OCI-LY1 (cell line): ENCODE data around the gene TRIP12.

Source experiments
- H2AFZ ChIP-seq: fragments of 200-600 bp; sonication (generic), shearing (Covaris generic); 2 replicates; pipeline ENCODE4 v1.6.0; 2014; ENCODE audit warnings: antibody characterized with exemption, mild to moderate bottlenecking, low read length
- H3F3A ChIP-seq: fragments of 200-600 bp; sonication (generic), shearing (Covaris generic); 2 replicates; pipeline ENCODE4 v1.6.0; 2014; ENCODE audit warnings: mild to moderate bottlenecking, antibody characterized with exemption, low read length, moderate library complexity; ENCODE audit not compliant: insufficient read depth
- H3K27ac ChIP-seq: fragments of 200-600 bp; sonication (generic); 2 replicates; pipeline ENCODE4 v1.5.1; 2014; ENCODE audit warnings: low read length, mixed run types, mild to moderate bottlenecking, low read depth; ENCODE audit not compliant: poor library complexity, severe bottlenecking
- H3K27me3 ChIP-seq: fragments of 200-600 bp; sonication (generic); 2 replicates; pipeline ENCODE4 v1.6.0; 2014; ENCODE audit warnings: antibody characterized with exemption, mild to moderate bottlenecking, low read length, moderate library complexity; ENCODE audit not compliant: insufficient read depth
- H3K36me3 ChIP-seq: fragments of 200-600 bp; sonication (generic); 2 replicates; pipeline ENCODE4 v1.6.1; 2014; ENCODE audit warnings: mild to moderate bottlenecking, antibody characterized with exemption, low read length, moderate library complexity, mixed read lengths; ENCODE audit not compliant: insufficient read depth
- H3K4me1 ChIP-seq: fragments of 200-600 bp; sonication (generic); 2 replicates; pipeline ENCODE4 v1.5.1; 2014; ENCODE audit warnings: mild to moderate bottlenecking, low read length, moderate library complexity; ENCODE audit not compliant: insufficient read depth, severe bottlenecking
- H3K4me2 ChIP-seq: fragments of 200-600 bp; sonication (generic), shearing (Covaris generic); 2 replicates; pipeline ENCODE4 v1.6.1; 2014; ENCODE audit warnings: low read length
- H3K4me3 ChIP-seq: fragments of 200-600 bp; sonication (generic); 2 replicates; pipeline ENCODE4 v1.5.1; 2014; ENCODE audit warnings: low read length, low read depth, mild to moderate bottlenecking, mixed read lengths; ENCODE audit not compliant: poor library complexity, severe bottlenecking
- H3K79me2 ChIP-seq: fragments of 200-600 bp; shearing (Covaris generic); 2 replicates; pipeline ENCODE4 v1.6.1; 2016; ENCODE audit warnings: mixed run types, low read length, mixed read lengths; ENCODE audit not compliant: insufficient read depth
- H3K9ac ChIP-seq: fragments of 200-600 bp; sonication (generic), shearing (Covaris generic); 2 replicates; pipeline ENCODE4 v1.6.1; 2014; ENCODE audit warnings: mild to moderate bottlenecking, low read length, mixed read lengths
- H3K9me2 ChIP-seq: fragments of 200-600 bp; sonication (generic), shearing (Covaris generic); 2 replicates; pipeline ENCODE4 v1.6.1; 2014; ENCODE audit warnings: low read depth, mild to moderate bottlenecking, low read length, mixed read lengths
- H3K9me3 ChIP-seq: fragments of 200-600 bp; shearing (Covaris generic); 2 replicates; pipeline ENCODE4 v1.6.1; 2014; ENCODE audit warnings: low read length, mixed read lengths
- H4K20me1 ChIP-seq: fragments of 200-600 bp; sonication (generic), shearing (Covaris generic); 2 replicates; pipeline ENCODE4 v1.6.0; 2016; ENCODE audit warnings: mild to moderate bottlenecking, low read length; ENCODE audit not compliant: insufficient read depth
- EZH2 ChIP-seq: fragments of 200-600 bp; sonication (generic), shearing (Covaris generic); IDR thresholded peaks from 2 replicates; pipeline ENCODE4 v1.8.0; 2017; ENCODE audit warnings: borderline replicate concordance, mixed run types, mild to moderate bottlenecking, antibody characterized with exemption, low read length, moderate library complexity, mixed read lengths
- TF ChIP-seq, protein P1 (sequence below): fragments of 200-600 bp; sonication (generic), shearing (Covaris generic); IDR thresholded peaks from 2 replicates; pipeline ENCODE4 v1.5.1; 2017; ENCODE audit warnings: mild to moderate bottlenecking, antibody characterized with exemption, low read length, moderate library complexity, mixed read lengths

Gene TRIP12

DNA sequence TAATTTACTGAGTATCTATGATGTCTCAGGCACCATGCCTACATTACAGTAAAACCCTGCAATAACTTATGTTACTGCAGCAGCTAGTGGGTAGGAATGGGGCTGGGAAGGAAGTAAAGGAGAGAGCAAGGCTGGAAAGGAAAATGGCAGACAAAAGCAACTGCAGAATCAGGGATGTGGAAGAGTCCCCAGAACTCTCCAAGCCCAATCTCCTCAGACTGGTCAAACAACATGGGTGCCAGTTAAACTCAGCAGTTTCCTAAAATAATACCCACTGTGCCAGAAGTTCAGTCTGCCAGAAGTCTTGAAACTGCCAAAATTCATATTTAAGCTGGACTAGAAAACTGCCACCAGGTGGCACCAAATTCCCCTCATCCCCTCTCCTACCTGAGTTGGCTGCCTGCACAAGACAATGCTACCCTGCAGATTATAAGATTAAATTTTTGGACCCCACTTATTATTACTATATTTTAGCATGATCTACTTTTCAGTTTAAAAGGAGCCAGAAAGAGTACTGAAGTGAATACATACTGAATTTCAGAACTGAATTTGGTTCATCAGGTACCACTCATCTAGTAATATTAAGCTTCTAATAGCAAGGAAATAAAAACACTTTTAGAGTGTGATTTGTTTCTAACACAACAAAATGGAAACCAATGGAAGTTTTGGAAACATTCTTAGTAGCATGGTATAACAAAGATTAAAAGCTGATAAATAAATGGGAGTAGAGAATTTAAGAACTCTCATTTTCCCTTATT lies 120.6 kb downstream of the TRIP12 start:
- Histone ChIP-seq H3K9ac (no peak overlapping the region), H3K4me1 (no peaks in the 10 kb centered on the region), H4K20me1 (no peaks in the 10 kb centered on the region), H3K9me2 (no peaks in the 10 kb centered on the region), H3F3A (no peaks in the 10 kb centered on the region), H2AFZ (no peak overlapping the region), H3K4me3 (no peak overlapping the region), H3K79me2 (no peaks in the 10 kb centered on the region), H3K36me3 (peaks cover 84% of the 10 kb centered on the region), H3K27me3 (no peaks in the 10 kb centered on the region), H3K27ac (no peak overlapping the region), H3K9me3 (no peaks in the 10 kb centered on the region), H3K4me2 (no peak overlapping the region)
- TF ChIP-seq, protein P1, sequence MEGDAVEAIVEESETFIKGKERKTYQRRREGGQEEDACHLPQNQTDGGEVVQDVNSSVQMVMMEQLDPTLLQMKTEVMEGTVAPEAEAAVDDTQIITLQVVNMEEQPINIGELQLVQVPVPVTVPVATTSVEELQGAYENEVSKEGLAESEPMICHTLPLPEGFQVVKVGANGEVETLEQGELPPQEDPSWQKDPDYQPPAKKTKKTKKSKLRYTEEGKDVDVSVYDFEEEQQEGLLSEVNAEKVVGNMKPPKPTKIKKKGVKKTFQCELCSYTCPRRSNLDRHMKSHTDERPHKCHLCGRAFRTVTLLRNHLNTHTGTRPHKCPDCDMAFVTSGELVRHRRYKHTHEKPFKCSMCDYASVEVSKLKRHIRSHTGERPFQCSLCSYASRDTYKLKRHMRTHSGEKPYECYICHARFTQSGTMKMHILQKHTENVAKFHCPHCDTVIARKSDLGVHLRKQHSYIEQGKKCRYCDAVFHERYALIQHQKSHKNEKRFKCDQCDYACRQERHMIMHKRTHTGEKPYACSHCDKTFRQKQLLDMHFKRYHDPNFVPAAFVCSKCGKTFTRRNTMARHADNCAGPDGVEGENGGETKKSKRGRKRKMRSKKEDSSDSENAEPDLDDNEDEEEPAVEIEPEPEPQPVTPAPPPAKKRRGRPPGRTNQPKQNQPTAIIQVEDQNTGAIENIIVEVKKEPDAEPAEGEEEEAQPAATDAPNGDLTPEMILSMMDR: peak; percentile 74
- TF ChIP-seq EZH2: no peak

DNA sequence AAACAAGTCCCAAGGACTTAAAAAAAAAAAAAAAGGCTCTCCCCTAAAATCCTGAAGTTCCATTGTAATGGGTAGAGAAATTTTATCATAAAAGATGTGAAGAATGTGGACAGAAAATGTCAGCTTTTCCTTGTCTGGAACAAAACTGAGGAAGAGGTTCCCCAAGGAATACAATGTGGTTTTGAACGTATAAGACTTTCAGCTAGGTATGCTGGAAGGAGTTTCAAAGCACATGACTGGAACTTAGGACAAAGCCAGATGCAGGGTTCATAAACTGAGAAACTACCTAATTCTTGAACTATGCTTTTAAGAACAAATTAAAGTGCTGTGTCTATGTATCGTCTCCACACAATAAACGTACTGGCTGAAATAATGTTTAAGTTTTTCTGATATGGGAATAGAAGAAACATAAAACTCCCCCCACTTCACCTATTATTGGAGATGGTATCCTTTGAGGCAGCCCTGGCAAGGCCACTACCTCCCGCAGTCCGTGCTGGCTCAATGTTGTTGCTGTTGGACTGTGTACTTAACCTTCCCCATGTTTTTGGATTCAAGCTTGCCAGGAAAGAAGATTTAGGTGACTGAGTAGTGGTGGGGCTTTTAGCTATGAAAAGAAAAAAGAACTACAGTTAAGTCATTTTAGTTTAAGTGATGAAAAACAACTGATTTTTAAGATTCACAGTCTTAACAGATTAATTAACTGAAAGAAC lies 123.2 kb downstream of the TRIP12 start:
- H3K79me2 ChIP-seq: no peaks in the 10 kb centered on the region
- H3F3A ChIP-seq: no peaks in the 10 kb centered on the region
- no peak overlapping the region for H2AFZ ChIP-seq
- H3K9ac ChIP-seq: no peak overlapping the region
- H3K27me3 ChIP-seq: no peaks in the 10 kb centered on the region
- H3K4me1 ChIP-seq: no peaks in the 10 kb centered on the region
- H3K9me3 ChIP-seq: no peaks in the 10 kb centered on the region
- no peak overlapping the region for H3K4me3 ChIP-seq
- no peak overlapping the region for H3K4me2 ChIP-seq
- H4K20me1 ChIP-seq: no peaks in the 10 kb centered on the region
- TF ChIP-seq, protein P1: no peak
- TF ChIP-seq EZH2: no peak
- H3K36me3 ChIP-seq: peaks cover 86% of the 10 kb centered on the region
- no peak overlapping the region for H3K27ac ChIP-seq
- H3K9me2 ChIP-seq: no peaks in the 10 kb centered on the region

DNA sequence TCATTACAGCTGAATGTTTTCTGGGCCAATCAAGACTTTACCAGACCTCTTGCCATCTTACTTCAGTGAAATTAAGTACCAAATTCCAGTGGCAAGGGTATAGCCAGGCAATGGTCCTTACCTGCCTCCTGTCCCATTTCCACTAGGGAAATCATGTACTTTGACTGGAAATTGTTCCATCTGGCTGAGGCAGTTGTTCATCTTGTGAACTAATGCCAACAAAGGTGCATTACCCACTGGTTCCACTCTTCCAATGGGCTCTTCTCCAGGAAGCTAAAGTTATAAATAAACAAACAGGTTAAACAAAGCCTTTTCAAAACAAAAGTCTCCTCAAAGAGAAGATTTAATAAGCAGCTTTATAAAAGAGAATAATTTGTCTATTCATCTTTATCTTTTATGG lies 126.8 kb downstream of the TRIP12 start:
- H3K36me3 ChIP-seq: peaks cover 95% of the 10 kb centered on the region

More for the DNA sequence above, 126.8 kb downstream of the TRIP12 start:
- no peak overlapping the region for H3K4me3 ChIP-seq
- H3K4me1 ChIP-seq: no peaks in the 10 kb centered on the region
- H3K27me3 ChIP-seq: no peaks in the 10 kb centered on the region
- H3K27ac ChIP-seq: no peak overlapping the region
- H2AFZ ChIP-seq: no peak overlapping the region
- no peak overlapping the region for H3K9ac ChIP-seq
- no peaks in the 10 kb centered on the region for H3K9me2 ChIP-seq
- no peaks in the 10 kb centered on the region for H3F3A ChIP-seq
- H3K79me2 ChIP-seq: no peaks in the 10 kb centered on the region
- no peaks in the 10 kb centered on the region for H4K20me1 ChIP-seq
- no peaks in the 10 kb centered on the region for H3K9me3 ChIP-seq
- TF ChIP-seq, protein P1: no peak
- no peak for TF ChIP-seq EZH2
- H3K4me2 ChIP-seq: no peak overlapping the region
